ENCODE results near the gene RBBP6.
A peak's percentile ranks its signal among the peaks of the same experiment; 100 is the strongest.

The RBBP6 gene

GRCh38 chr16:24583494-24583893 is 44.1 kb downstream of the RBBP6 start:
- Histone ChIP-seq H3K27me3 (replicated peaks; ENCODE audit: control insufficient read depth, insufficient read depth, low read length) (no peaks in the 10 kb centered on the region), H3K36me3 (ENCODE audit: control insufficient read depth, insufficient read depth, low read length) (no peaks in the 10 kb centered on the region), H3K4me3 (replicated peaks; ENCODE audit: low read depth, low read length) (no peak overlapping the region)
- DNase-seq (ENCODE audit: extremely low read depth, insufficient read length) = no peak
- no peak for TF ChIP-seq CTCF (IDR thresholded peaks at IDR 0.05; ENCODE audit: insufficient read depth, low read length, poor library complexity, severe bottlenecking)

GRCh38 chr16:24589997-24590396 is 50.6 kb downstream of the RBBP6 start:
- no peak overlapping the region for H3K4me3 ChIP-seq (replicated peaks; ENCODE audit: low read depth, low read length)
- no peak for DNase-seq (ENCODE audit: extremely low read depth, insufficient read length)
- H3K36me3 ChIP-seq (ENCODE audit: control insufficient read depth, insufficient read depth, low read length) = no peaks in the 10 kb centered on the region
- no peaks in the 10 kb centered on the region for H3K27me3 ChIP-seq (replicated peaks; ENCODE audit: control insufficient read depth, insufficient read depth, low read length)
- no peak for TF ChIP-seq CTCF (IDR thresholded peaks at IDR 0.05; ENCODE audit: insufficient read depth, low read length, poor library complexity, severe bottlenecking)

GRCh38 chr16:24598777-24599437 is 59.5 kb downstream of the RBBP6 start:
- Histone ChIP-seq H3K4me3 (replicated peaks; ENCODE audit: low read depth, low read length) (no peak overlapping the region), H3K36me3 (ENCODE audit: control insufficient read depth, insufficient read depth, low read length) (no peaks in the 10 kb centered on the region)
- DNase-seq (ENCODE audit: extremely low read depth, insufficient read length) = no peak

GRCh38 chr16:24609417-24609739 is 70.0 kb downstream of the RBBP6 start:
- no peaks in the 10 kb centered on the region for H3K36me3 ChIP-seq (ENCODE audit: control insufficient read depth, insufficient read depth, low read length)
- TF ChIP-seq CTCF (IDR thresholded peaks at IDR 0.05; ENCODE audit: insufficient read depth, low read length, poor library complexity, severe bottlenecking) = no peak
- H3K27me3 ChIP-seq (replicated peaks; ENCODE audit: control insufficient read depth, insufficient read depth, low read length) = no peaks in the 10 kb centered on the region; the same call in none of the 2 replicates
- no peak for DNase-seq (ENCODE audit: extremely low read depth, insufficient read length)
- H3K4me3 ChIP-seq (replicated peaks; ENCODE audit: low read depth, low read length) = no peak overlapping the region

More at GRCh38 chr16:24598777-24599437, 59.5 kb downstream of the RBBP6 start:
- TF ChIP-seq CTCF (IDR thresholded peaks at IDR 0.05; ENCODE audit: insufficient read depth, low read length, poor library complexity, severe bottlenecking) = no peak
- H3K27me3 ChIP-seq (replicated peaks; ENCODE audit: control insufficient read depth, insufficient read depth, low read length) = no peaks in the 10 kb centered on the region

- no peak for TF ChIP-seq CTCF (IDR thresholded peaks at IDR 0.05; ENCODE audit: insufficient read depth, low read length, poor library complexity, severe bottlenecking)
- Histone ChIP-seq H3K4me3 (replicated peaks; ENCODE audit: low read depth, low read length) (no peak overlapping the region), H3K36me3 (ENCODE audit: control insufficient read depth, insufficient read depth, low read length) (no peaks in the 10 kb centered on the region), H3K27me3 (replicated peaks; ENCODE audit: control insufficient read depth, insufficient read depth, low read length) (no peaks in the 10 kb centered on the region; the same call in none of the 2 replicates)
- DNase-seq (ENCODE audit: extremely low read depth, insufficient read length) = peak; percentile 10
Measured at GRCh38 chr16:24609740-24610415, 70.5 kb downstream of the RBBP6 start.

Measured in GM06990 (cell line).